HepG2 (cell line): ENCODE data around the gene PPP1R7. TPM values are rescaled to one million over a fixed set of nuclear protein-coding genes. Genes with fewer than 3 reads are reported as not detected.
A peak's percentile ranks its signal among the peaks of the same experiment; 100 is the strongest.

Experiments
- ATAC-seq: fragments of 200-7000 bp; cut with Tn5 transposase; 3 replicates; pipeline ENCODE4 v1.9.1; 2020; ENCODE audit warnings: mild to moderate bottlenecking, moderate library complexity
- BruUV-seq: library from RNA; stranded (reverse); fragments of 400-500 nt; replicated peaks from 2 replicates; lab custom pipeline; 2021; lab: Mats Ljungman, UMichigan
- CTCF ChIA-PET: fragments of 300-600 bp; formaldehyde crosslinking; extraction: SDS; loops from one replicate; lab custom pipeline; 2021; ENCODE audit warnings: low total read pairs, inconsistent platforms, low intra/inter-chr PET ratio; lab: Yijun Ruan, JAX
- POLR2A ChIA-PET: fragments of 350-600 bp; sonication (Branson Sonifier 250); formaldehyde crosslinking; loops from one replicate; lab custom pipeline; 2020; ENCODE audit warnings: antibody characterized with exemption, inconsistent platforms; lab: Yijun Ruan, JAX
- DNase-seq: peaks from one replicate; pipeline ENCODE4 v3.0.0-alpha.2; 2015; ENCODE audit warnings: low spot score
- FAIRE-seq: peaks from 3 replicates; lab custom pipeline; 2011; peaks lifted over from hg19 to GRCh38; lab: Jason Lieb, UNC
- H2AFZ ChIP-seq: one replicate; pipeline ENCODE4 v1.6.1; 2011; ENCODE audit warnings: low read length, inconsistent platforms
- H3K27ac ChIP-seq: fragments of 300-600 bp; 3 replicates; pipeline ENCODE4 v1.8.0; 2011; ENCODE audit warnings: mixed run types, mild to moderate bottlenecking, mixed read lengths, low read length, inconsistent platforms; ENCODE audit not compliant: insufficient read depth; ENCODE audit errors: extremely low read length
- H3K27me3 ChIP-seq, 2 experiments: fragments of 200-600 bp in 1 of 2; 2 replicates in 1 of 2; 3 replicates in 1 of 2; pipeline versions ENCODE4 v1.6.0 to v1.8.0; 2011; ENCODE audit warnings: low read length in 2 of 2, mild to moderate bottlenecking in 2 of 2, moderate library complexity in 2 of 2, inconsistent platforms in 1 of 2; ENCODE audit not compliant: insufficient read depth in 2 of 2, control insufficient read depth in 1 of 2
- H3K36me3 ChIP-seq, 2 experiments: fragments of 200-600 bp in 1 of 2; replicated peaks in 1 of 2; 2 replicates in 1 of 2; 3 replicates in 1 of 2; pipeline versions ENCODE4 v1.5.1 to v1.8.0; 2011; ENCODE audit warnings: low read length in 2 of 2, inconsistent platforms in 1 of 2; ENCODE audit not compliant: insufficient read depth in 2 of 2, control insufficient read depth in 1 of 2
- H3K4me1 ChIP-seq: 2 replicates; pipeline ENCODE4 v1.5.1; 2012; ENCODE audit warnings: low read length, inconsistent platforms; ENCODE audit not compliant: insufficient read depth
- H3K4me2 ChIP-seq: 2 replicates; pipeline ENCODE4 v1.6.0; 2011; ENCODE audit warnings: low read depth, low read length, inconsistent platforms
- H3K4me3 ChIP-seq, 3 experiments: fragments of 200-600 bp in 1 of 3; sonication (generic), shearing (Covaris generic) in 1 of 3; replicated peaks in 1 of 3; 2 replicates each; pipeline ENCODE4 v1.5.1; 2011 to 2016; ENCODE audit warnings: low read length in 3 of 3, inconsistent platforms in 2 of 3, low read depth in 2 of 3, mild to moderate bottlenecking in 2 of 3, control low read depth in 1 of 3, mixed read lengths in 1 of 3; ENCODE audit not compliant: insufficient read depth in 1 of 3
- H3K79me2 ChIP-seq: one replicate; pipeline ENCODE4 v1.6.1; 2011; ENCODE audit warnings: low read length, inconsistent platforms; ENCODE audit not compliant: insufficient read depth
- H3K9ac ChIP-seq: 2 replicates; pipeline ENCODE4 v1.6.0; 2011; ENCODE audit warnings: mild to moderate bottlenecking, low read depth, low read length, inconsistent platforms; ENCODE audit not compliant: insufficient read depth
- H3K9me3 ChIP-seq: 2 replicates; pipeline ENCODE4 v1.5.1; 2012; ENCODE audit warnings: mild to moderate bottlenecking, low read length
- H4K20me1 ChIP-seq: 2 replicates; pipeline ENCODE4 v1.6.0; 2011; ENCODE audit warnings: inconsistent platforms, mild to moderate bottlenecking, low read length, moderate library complexity; ENCODE audit not compliant: insufficient read depth
- ARID2 ChIP-seq: sonication (generic); formaldehyde crosslinking; IDR thresholded peaks from 2 replicates; pipeline ENCODE4 v1.8.1; 2022; ENCODE audit warnings: mild to moderate bottlenecking, missing genetic modification reagents, borderline replicate concordance
- BRD4 ChIP-seq: sonication (generic); formaldehyde crosslinking; IDR thresholded peaks from 2 replicates; pipeline ENCODE4 v1.4.0; 2020; ENCODE audit warnings: missing genetic modification reagents
- HOXA7 ChIP-seq: sonication (generic); formaldehyde crosslinking; IDR thresholded peaks from 2 replicates; pipeline ENCODE4 v1.8.1; 2022; ENCODE audit warnings: mild to moderate bottlenecking, missing genetic modification reagents, moderate library complexity
- KDM6A ChIP-seq: IDR thresholded peaks from 2 replicates; pipeline ENCODE4 v1.6.1; 2016; ENCODE audit warnings: low read depth
- KLF16 ChIP-seq, 2 experiments: sonication (generic) in 1 of 2; formaldehyde crosslinking in 1 of 2; IDR thresholded peaks; 2 replicates each; pipeline versions ENCODE4 v1.6.1 to v1.8.0; 2016 to 2023; ENCODE audit warnings: missing genetic modification reagents in 2 of 2, missing compliant biosample characterization in 1 of 2
- KMT2B ChIP-seq: IDR thresholded peaks from 2 replicates; pipeline ENCODE4 v1.6.1; 2016; ENCODE audit warnings: missing genetic modification reagents, missing compliant biosample characterization
- MIXL1 ChIP-seq: IDR thresholded peaks from 2 replicates; pipeline ENCODE4 v1.6.1; 2016
- MYC ChIP-seq: sonication (generic); formaldehyde crosslinking; IDR thresholded peaks from 2 replicates; pipeline ENCODE4 v1.9.0; 2021; ENCODE audit warnings: missing genetic modification reagents, borderline replicate concordance
- PPARG ChIP-seq: conservative IDR thresholded peaks from 2 replicates; pipeline ENCODE4 v1.6.1; 2016; ENCODE audit warnings: missing biosample characterization, missing genetic modification reagents
- SKI ChIP-seq: fragments of 450-650 bp; IDR thresholded peaks from one replicate; pipeline ENCODE4 v1.6.1; 2018; ENCODE audit warnings: mild to moderate bottlenecking; ENCODE audit not compliant: partially characterized antibody
- SNAI1 ChIP-seq: sonication (generic); formaldehyde crosslinking; IDR thresholded peaks from 2 replicates; pipeline ENCODE4 v1.5.0; 2020; ENCODE audit warnings: mild to moderate bottlenecking, missing genetic modification reagents, borderline replicate concordance
- SUZ12 ChIP-seq: fragments of 150-350 bp; IDR thresholded peaks from 2 replicates; pipeline ENCODE4 v1.6.1; 2014; ENCODE audit warnings: low read depth, low read length
- ZBTB39 ChIP-seq: sonication (generic); formaldehyde crosslinking; IDR thresholded peaks from 2 replicates; pipeline ENCODE4 v1.5.0; 2020; ENCODE audit warnings: missing genetic modification reagents
- ZFP36L1 ChIP-seq: sonication (generic); formaldehyde crosslinking; IDR thresholded peaks from 2 replicates; pipeline ENCODE4 v1.8.0; 2022; ENCODE audit warnings: mild to moderate bottlenecking, missing genetic modification reagents, moderate library complexity
- ZNF232 ChIP-seq: sonication (generic); formaldehyde crosslinking; IDR thresholded peaks from 2 replicates; pipeline ENCODE4 v1.4.0; 2020; ENCODE audit warnings: missing genetic modification reagents, borderline replicate concordance
- ZNF253 ChIP-seq: sonication (generic); formaldehyde crosslinking; IDR thresholded peaks from 2 replicates; pipeline ENCODE4 v1.8.0; 2022; ENCODE audit warnings: mild to moderate bottlenecking, missing genetic modification reagents, borderline replicate concordance
- ZNF430 ChIP-seq: sonication (generic); formaldehyde crosslinking; IDR thresholded peaks from 2 replicates; pipeline ENCODE4 v1.9.0; 2021; ENCODE audit warnings: mild to moderate bottlenecking, missing genetic modification reagents
- WGBS: methylation state at CpG from one replicate; pipeline ENCODE4 v1.1.6; 2017; ENCODE audit warnings: low lambda C conversion rate; 5-methylcytosine and 5-hydroxymethylcytosine counted together
- in situ Hi-C: cut with HindIII; loops from 2 replicates; pipeline ENCODE4 v1.10.0; 2017; ENCODE audit warnings: low pct_unique_long_range_greater_than_20kb; ENCODE audit not compliant: extremely low pct_ligation_motif_present
- intact Hi-C: fragments of 100-400 bp; cut with micrococcal nuclease; formaldehyde crosslinking; loops from one replicate; pipeline ENCODE4 v1.10.0; 2022; ENCODE audit not compliant: unreplicated experiment
- polyA plus RNA-seq, 8 experiments: library from polyadenylated mRNA; depleted of rRNA in 3 of 8; stranded (reverse) in 7 of 8; unstranded in 1 of 8; fragments of >200 nt; fragmentation: Illumina TruSeq in 4 of 8; extraction: Trizol in 4 of 8; gene quantifications; 2 replicates each; pipeline versions ENCODE4 v1.2.1 to v1.2.3, GENCODE V29; 2011 to 2016; ENCODE audit warnings: low read depth in 4 of 8, missing spikeins in 1 of 8, mixed read lengths in 1 of 8; ENCODE audit not compliant: insufficient read depth in 1 of 8
- total RNA-seq, 5 experiments: library from RNA; depleted of rRNA; stranded (reverse); fragments of >200 nt; fragmentation: Illumina TruSeq; extraction: Trizol; gene quantifications; 2 replicates each; pipeline ENCODE4 v1.2.3, GENCODE V29; 2016; ENCODE audit warnings: low read depth in 1 of 5
- TF ChIP-seq, protein P1 (sequence below): IDR thresholded peaks from 2 replicates; pipeline ENCODE4 v1.6.1; 2016; ENCODE audit warnings: low read depth
- TF ChIP-seq, protein P2 (sequence below): sonication (generic); formaldehyde crosslinking; IDR thresholded peaks from 2 replicates; pipeline ENCODE4 v1.8.1; 2023; ENCODE audit warnings: mild to moderate bottlenecking, moderate library complexity, missing genetic modification reagents

The PPP1R7 gene
- total and polyA plus RNA-seq, 2 of the 13 experiments (the other 11 are each of a cell fraction or from before 2014, with no cell fraction given): 33.3 to 67.9 TPM

DNA sequence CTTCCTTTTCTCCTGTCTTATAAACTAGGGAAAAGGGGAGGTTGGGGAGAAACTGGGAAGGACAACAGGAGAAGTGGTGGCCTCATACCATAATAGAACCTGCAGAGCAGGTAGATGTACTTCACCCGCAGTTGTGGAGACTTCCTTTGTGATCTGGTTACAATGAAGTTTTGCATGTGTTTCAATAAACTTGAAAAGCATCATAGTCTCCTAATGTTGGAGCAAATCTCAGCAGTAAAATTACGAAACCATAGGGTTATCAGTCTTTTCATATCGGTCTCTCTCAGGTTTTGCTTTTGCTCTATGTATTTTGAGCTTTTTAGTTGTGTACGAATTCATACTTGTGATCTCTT is 68.7 kb downstream of the PPP1R7 start:
- Histone ChIP-seq H2AFZ (no peak overlapping the region), H3K27ac (peak overlapping the region; percentile 84), H3K4me1 (peaks cover 74% of the 10 kb centered on the region), H3K27me3 (peaks cover 0 to 7% of the 10 kb centered on the region in 2 experiments; a peak in 1 of 5 replicates), H3K79me2 (peaks cover 41% of the 10 kb centered on the region), H3K9ac (peak overlapping the region; percentile 82), H4K20me1 (peaks cover 3% of the 10 kb centered on the region; the same call in 1 of the 2 replicates), H3K4me3 (peak overlapping the region; percentile 61 to 77 (median 70); a peak in 5 of 6 replicates), H3K9me3 (no peaks in the 10 kb centered on the region), H3K36me3 (peaks cover 2 to 7% of the 10 kb centered on the region in 2 experiments; a peak in 2 of 5 replicates), H3K4me2 (peak overlapping the region; percentile 88)
- FAIRE-seq (no peak), ATAC-seq (no peak), DNase-seq (no peak)
- ChIA-PET POLR2A (interaction anchor here (0.7 to 1.2 kb wide), 4 partner anchors 68 to 559 kb away, joined by 3 to 5 read pairs (median 3); partner anchors contain the start of gene PPP1R7), CTCF (no interaction called here)
- intact Hi-C loops: no loop called here
- BruUV-seq: no TSS peak
- TF ChIP-seq SKI (no peak), ZNF253 (CRISPR knock-in tag) (no peak), ZFP36L1 (CRISPR knock-in tag) (no peak), PPARG (0 out of 2 replicates have a peak, but pooled peaks have one; percentile 16), MIXL1 (no peak), MYC (CRISPR knock-in tag) (no peak), KDM6A (CRISPR knock-in tag) (no peak), KMT2B (CRISPR knock-in tag) (0 out of 2 replicates have a peak, but pooled peaks have one; percentile 13), BRD4 (no peak), SNAI1 (CRISPR knock-in tag) (no peak), ZNF232 (CRISPR knock-in tag) (no peak), SUZ12 (no peak), ZNF430 (no peak), ZBTB39 (CRISPR knock-in tag) (peak; percentile 2; the same call in 1 of the 2 replicates), HOXA7 (CRISPR knock-in tag) (no peak), ARID2 (0 out of 2 replicates have a peak, but pooled peaks have one; percentile 43), KLF16 (CRISPR knock-in tag; IDR thresholded peaks at IDR 0.05) (0 out of 4 replicates have a peak, but pooled peaks of 1 of the 2 experiments have one; percentile 20)
- TF ChIP-seq, protein P1, sequence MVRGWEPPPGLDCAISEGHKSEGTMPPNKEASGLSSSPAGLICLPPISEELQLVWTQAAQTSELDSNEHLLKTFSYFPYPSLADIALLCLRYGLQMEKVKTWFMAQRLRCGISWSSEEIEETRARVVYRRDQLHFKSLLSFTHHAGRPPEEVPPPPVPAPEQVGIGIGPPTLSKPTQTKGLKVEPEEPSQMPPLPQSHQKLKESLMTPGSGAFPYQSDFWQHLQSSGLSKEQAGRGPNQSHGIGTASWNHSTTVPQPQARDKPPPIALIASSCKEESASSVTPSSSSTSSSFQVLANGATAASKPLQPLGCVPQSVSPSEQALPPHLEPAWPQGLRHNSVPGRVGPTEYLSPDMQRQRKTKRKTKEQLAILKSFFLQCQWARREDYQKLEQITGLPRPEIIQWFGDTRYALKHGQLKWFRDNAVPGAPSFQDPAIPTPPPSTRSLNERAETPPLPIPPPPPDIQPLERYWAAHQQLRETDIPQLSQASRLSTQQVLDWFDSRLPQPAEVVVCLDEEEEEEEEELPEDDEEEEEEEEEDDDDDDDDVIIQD (CRISPR knock-in tag): 0 out of 2 replicates have a peak, but pooled peaks have one; percentile 9
- TF ChIP-seq, protein P2, sequence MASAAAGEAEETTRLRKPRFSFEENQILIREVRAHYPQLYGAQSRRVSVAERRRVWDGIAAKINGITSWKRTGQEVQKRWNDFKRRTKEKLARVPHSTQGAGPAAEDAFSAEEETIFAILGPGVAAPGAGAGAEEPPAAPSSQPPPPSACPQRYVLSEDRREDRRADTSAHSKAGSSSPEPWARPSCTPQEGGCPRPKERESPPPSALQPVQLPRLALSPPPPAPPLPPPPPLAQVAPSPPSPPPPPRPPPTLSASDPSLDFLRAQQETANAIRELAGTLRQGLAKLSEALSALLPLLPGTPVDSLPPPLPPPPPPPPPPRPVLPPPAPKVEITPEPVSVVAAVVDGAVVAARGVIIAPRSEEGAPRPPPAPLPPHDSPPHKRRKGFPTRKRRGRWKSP (CRISPR knock-in tag): 0 out of 2 replicates have a peak, but pooled peaks have one; percentile 28
- in situ Hi-C loops: loop anchor here (5.0 to 25.0 kb wide), 2 partner anchors 127 to 657 kb away; partner anchors contain the start of genes ANKMY1, DUSP28 and RNPEPL1
- WGBS: 16% methylated on average over 4 of the region's 4 CpGs
